NK-92 treated with Interleukin-12 subunit alpha and Interleukin-12 subunit beta, amount 100 ng/mL, for 24 hours (cell line): ENCODE data around the gene PLRG1.
"Not testable (repeated sequence)": the region's sequence is repeated elsewhere in the genome, so short reads cannot be mapped to it uniquely, and the experiment has no call there.

Source experiments
- DNase-seq: peaks from one replicate; lab custom pipeline; 2025; lab: John Stamatoyannopoulos, UW

The PLRG1 gene

DNA sequence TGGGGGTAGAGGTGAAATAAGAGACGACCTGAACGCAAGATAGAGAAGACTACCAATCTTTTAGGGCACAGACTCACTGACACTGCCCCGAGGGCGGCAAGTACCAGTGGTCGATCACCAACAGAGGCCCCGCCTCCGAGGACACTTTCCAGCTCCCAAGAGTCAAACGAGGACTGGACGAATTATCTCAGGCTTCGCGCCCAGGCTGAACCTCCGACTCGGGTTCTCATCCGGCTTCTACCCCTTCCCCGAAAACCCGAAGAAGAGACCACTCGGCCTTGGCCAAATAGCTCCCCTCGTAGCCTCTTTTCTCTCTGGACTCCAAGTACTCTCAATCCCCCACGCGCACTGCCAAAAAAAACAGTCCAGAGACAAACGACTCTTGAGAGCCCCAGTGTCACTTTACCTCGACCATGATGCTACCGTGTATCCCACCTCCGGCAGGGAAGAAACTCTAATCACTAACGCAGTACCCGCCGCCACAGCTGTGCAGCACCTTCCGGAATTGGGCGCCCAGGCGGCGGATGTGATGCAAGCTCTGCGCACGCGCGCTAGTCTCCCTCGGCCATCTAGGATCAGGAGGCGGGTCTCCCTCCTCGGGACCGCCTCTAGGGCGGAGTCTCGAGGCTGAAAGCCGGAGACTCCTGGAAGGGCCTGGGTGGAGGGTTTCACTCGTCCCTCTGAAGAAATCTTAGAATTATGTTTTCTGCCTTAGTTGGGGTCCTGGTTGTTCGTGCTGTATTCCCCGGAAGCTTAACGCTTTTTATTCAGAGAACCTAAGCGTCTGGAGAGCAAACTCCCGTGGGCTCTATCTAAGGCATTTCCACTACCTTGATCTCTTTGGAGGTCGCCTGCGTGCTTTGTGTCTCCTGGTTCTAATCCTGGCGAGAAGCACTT, at the start of gene PLRG1:
Gene PLRG1, minus strand, starts transcription at position 507 of the 897 bp plus-strand sequence. Its CDS starts 92 bp downstream, at position 415.
- DNase-seq, result peak; percentile 83

DNA sequence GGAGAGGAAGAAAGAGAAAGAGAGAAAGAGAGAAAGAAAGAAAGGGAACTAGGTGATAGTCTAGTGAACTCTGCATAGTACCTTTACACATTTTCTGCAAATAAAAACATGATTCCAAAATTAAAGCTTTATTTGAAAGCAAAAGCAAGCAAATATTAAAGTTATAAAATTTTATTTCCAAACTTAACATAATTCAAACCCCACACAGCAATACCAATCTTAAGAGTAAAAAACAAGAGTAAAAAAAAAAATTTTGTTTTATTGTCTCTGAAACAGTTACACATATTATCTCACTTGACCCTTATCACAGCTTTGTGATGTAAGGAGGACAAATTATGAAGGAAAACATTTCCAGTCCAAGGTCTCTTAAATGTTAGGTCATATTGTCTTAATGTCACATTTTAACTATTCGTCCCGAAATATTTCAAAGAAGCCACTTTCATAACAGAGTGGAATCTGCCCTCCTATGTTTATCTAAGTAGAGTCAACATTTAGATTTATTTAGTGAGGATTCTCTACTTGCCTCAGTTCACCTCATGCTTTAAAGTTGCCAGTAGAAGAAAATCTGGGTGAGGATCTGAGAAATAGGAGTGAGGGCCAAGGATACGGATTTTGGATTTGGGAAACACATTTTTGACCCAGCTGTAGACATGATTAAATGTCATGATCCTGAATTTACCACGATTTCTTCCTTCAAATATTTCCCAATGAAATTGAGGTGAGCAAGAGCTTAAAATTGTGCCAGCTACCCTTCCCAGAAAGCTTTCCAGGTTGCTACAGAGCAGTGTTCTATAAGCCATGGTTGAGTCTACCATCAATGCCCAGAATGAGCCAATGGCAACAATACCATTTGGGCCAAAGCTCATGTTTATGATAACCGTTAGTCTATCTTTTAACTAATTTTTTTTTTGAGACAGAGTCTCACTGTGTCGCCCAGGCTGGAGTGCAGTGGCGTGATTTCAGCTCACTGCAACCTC, 47.9 kb upstream of the PLRG1 start:
- DNase-seq, result no peak

DNA sequence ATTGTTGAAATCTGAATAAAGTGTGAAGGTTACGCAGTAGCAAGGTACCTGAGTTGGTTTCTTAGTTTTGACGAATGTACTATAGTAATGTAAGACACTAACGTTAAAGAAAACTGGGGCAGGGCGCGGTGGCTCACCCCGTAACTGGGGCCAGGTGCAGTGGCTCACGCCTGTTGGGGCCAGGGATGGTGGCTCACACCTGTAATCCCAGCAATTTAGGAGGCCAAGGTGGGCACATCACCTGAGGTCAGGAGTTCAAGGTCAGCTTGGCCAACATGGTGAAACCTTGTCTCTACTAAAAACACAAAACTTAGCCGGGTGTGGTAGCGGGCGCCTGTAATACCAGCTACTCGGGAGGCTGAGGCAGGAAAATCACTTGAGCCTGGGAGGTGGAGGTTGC, 47.1 kb upstream of the PLRG1 start:
- not testable (repeated sequence) for DNase-seq

DNA sequence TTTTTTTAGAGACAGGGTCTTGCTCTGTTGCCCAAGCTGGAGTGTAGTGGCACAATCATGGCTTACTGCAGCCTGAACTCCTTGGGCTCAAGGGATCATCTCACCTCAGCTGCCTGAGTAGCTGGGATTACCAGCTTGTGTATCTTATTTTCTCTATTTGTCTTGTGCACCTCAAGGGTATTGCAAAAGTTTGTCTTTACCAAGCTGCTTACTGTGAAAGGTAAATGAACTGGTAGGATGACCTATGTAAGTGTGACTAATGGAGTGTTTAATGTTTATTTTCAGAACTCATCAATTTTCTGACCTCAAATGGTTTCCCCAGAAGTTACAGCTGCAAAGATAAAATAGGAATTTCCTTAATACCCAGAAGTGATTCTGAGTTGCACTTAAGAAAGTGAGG, 45.6 kb upstream of the PLRG1 start:
- no peak for DNase-seq

DNA sequence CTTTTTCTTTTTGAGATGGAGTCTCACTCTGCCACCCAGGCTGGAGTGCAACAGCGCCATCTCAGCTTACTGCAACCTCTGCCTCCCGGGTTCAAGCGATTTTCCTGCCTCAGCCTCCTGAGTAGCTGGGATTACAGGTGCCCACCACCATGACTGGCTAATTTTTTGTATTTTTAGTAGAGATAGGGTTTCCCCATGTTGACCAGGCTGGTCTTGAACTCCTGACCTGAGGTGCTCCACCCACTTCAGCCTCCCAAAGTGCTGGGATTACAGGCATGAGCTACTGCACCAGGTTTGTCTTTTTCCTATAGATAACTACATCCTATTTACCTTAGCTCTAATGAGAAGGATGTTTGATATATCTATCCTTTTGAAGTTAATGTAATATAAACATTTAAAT, 44.1 kb upstream of the PLRG1 start:
- DNase-seq, result not testable (repeated sequence)

DNA sequence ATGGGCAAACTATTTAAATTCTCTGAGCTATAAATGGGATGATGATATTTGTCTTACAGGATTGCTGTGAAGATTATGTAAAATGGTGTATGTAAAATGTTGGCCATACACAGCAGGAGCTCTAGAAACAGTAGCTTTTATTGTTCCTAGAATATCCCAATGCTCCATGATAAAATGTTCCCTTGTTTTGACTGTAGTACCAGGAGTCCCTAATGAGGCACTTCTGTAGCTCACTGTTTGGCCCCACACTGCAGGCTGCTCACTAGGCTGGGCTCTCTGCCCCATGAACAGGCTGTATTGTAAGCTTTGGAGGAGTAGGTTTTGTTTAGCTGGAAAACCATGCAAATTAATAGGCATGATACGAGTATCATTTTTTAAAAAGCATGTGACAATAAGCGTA, 43.7 kb upstream of the PLRG1 start:
- DNase-seq, result no peak

DNA sequence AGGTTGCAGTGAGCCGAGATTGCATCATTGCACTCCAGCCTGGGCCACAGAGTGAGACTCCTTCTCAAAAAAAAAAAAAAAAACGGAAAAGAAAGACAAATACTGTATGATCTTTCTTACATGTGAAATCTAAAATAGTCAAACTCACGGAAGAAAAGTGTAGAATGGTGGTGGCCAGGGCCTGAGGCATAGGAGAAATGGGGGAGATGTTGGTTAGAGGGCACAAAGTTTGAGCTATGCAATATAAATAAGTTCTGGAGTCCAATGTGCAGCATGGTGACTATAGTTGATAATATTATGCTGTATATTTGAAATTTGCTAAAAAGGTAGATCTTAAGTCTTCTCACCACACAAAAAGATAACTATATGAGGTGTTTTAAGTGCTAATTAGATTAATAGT, 41.7 kb upstream of the PLRG1 start:
- DNase-seq, result no peak

DNA sequence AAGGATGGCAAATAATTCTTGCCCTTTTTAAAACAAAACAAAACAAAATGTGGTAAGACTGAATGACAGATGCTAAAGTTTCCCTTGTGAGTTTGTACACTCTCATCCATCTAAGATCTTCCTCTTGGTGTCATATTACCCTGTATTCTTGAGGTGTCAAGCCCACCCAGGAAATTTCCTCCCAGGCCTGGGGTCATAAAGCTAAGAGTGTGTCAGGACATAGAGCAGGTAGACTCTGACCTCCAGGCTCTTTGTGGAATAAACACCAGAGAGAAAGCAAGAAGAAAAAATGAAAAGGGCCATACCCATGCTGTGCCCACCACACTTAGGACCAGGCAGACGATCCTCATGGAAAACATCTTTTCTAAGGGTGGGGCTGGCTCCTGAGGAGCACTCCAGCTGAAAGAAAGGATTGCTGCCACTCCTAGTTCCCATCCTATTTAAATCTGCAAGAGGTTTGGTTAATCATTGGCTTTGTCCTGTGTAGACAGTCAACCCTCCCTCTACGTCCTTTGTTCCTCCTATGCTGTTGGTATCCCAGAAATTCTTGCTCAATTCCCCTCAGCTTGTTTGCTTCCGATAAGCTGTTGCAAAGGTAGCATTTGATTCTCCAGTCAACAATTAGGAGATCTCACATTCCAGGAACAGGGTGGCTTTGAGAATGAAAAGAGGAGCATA, 40.3 kb upstream of the PLRG1 start, which contains the start of gene FGA:
Gene FGA, minus strand, starts transcription at position 414 of the 678 bp plus-strand sequence. Its CDS starts 55 bp downstream, at position 359.
- no peak for DNase-seq

DNA sequence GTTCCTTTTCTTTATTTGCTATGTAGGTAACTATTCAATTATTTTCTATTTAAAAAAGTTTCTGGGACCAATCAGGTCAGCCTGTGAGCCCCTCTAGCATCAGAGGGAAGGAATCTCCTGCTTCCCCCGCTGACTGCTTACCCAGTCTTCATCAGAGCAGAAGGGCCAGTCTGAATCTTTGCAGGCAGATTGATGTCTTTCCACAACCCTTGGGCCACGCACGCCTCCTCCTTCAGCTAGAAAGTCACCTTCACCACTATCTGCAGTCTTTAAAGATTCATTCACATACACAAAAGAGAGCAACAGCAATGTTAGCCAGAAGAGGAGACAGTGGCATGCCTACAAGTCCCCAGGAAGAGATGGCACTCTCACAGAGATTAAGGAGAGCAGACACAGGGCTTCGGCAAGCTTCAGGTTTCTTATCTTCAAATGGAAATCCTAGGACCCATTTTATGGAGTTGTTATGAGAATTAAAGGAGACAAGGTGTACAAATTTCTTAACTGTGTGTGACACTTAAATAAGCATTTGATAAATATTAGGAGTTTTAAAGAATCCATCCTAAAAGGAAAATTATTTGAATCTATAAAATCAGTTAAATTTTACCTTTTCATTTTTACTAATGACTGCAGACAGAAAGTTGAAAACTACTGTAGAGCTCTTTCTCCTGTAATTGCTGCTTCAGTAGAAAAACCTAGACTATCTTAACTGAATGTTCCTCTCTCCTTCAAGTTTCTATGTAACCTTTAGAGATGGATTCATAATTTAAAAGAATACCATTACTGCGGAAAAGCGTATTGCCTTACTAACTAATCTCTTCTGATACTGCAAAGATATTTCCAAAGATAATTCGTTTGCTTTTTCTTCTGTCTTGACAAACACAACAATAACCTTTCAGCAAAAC, 39.3 kb upstream of the PLRG1 start:
- no peak for DNase-seq

DNA sequence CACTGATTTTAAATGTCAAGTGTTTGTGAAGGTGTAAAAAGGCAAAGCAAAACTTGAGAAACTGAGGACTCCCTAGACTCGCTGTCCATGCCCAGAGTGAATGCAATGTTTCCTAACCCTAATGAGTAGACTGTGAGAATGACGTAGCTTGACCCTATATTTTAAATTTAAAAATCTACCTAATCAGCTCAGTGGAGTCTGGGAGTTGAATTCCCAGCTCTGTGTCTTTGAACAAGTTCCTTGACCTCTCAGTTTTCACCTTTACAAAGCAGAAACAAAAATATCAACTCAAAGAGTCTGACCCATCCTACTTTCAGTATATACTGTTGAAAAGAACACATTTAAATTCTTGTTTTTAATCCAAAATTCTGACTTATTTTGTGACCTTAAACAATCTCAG, 38.0 kb upstream of the PLRG1 start:
- no peak for DNase-seq

DNA sequence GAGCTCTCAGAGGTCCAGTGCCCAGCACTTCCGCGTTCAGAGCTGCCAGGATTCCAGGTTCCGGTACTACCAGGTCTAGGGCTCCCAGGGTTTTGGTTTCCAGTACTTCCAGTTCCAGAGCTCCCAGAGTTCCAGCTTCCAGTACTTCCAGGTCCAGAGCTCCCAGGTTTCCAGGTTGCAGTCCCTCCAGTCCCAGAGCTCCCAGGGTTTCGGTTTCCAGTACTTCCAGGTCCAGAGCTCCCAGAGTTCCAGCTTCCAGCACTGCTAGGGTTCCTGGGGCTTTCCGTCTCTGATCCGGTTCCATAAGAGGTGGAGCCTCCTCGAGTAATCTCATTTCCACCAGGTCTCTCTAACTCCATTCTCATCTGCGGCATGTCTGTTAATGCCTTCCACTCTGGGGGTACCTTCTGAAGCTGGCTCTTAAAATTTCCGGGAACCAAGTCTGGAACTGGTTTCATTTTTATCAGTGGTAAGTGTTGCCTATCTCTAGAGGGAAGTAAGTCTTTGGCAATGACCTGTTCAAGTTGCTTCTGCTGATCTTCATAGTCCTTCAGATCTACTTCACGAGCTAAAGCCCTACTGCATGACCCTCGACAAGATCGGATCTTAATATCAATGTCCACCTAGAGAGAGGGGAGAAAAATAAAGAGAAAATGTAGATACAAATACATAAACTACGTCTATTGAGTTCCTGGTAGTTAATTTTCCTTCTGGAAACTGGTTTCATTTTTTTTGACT, 36.3 kb upstream of the PLRG1 start:
- DNase-seq, result no peak

DNA sequence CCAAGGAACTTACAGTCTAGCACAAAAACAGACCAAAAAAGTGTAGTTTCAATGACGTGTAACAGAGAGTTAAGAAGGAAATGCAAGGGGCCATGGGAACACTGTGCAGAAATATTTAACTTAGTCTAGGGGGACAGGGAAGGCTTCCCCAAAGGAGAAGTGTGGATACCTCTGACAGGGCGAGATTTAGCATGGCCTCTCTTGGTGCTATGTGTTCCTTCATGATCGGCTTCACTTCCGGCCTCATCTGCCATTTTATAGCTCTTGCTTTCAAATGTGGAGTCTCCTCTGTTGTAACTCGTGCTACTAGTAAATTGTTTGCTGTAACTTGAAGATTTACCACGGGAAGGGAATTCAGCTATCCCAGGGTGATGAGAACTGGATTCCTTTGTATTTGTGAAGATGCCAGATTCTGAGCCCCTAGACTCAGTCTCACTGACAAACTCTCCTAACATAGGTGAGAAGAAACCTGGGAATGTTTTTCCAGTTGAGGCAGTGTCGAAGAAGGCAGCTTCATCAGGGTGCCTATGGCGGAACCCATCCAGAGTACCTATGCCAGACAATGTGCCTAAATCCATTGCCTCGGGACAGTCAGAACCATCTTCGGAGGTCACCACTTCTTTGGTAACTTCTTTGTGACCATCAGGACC, 35.3 kb upstream of the PLRG1 start:
- DNase-seq, result no peak

DNA sequence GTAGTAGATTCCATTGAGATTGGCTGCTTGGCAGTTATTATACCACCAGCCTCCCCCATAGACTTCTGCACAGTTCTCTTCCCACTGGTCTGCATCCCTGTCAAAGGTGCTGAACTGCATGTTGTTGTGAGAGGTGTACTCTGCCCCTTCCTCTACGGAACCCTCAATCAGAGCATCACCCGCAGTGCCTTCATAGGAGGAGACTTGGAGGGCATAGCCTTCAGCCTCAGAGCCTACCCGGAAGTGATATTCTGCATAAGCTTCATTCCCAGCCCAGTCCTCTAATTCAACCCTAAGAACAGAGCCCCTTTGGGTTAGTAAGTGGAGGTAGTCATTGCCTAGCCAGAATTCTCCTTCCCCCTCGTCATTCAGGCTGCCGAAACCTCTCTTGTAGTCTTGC, 34.1 kb upstream of the PLRG1 start:
- no peak for DNase-seq

DNA sequence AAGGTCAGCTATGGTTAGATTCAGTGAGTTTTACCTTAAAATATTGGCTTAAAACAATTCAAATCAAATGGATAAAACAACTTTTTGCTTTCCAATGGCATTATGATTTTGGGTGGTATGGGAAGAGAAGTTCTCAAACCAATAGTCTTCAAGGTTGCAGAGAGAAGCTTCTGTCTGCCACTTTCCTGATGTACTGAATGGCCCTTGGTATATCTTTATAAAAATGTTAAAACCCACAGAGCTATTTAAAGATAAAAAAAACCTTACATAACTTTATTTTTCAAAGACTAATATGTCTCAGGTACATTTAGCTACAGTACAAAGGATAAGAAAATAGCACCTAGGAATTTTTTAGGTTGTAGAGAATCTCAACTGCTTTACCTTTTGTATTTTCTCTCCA, 33.5 kb upstream of the PLRG1 start:
- DNase-seq, result no peak

DNA sequence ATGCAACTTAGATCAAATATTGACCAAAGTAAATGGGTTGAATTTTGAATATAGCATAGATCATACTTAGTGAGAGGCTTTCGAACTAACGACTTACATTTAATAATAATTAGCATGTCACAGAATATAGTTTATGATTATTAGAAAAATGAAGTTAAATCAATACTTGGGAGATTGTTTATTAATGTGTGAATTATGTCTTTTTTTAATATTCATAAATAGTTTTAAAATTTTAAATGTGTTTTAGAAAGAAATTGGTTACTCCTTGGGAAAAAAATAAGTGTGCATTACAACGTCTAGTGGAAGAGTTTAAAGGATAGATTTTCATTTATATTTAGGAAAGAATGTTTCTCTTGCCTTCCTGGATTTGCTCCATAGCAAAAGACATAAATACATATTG, 33.0 kb upstream of the PLRG1 start:
- DNase-seq, result no peak

DNA sequence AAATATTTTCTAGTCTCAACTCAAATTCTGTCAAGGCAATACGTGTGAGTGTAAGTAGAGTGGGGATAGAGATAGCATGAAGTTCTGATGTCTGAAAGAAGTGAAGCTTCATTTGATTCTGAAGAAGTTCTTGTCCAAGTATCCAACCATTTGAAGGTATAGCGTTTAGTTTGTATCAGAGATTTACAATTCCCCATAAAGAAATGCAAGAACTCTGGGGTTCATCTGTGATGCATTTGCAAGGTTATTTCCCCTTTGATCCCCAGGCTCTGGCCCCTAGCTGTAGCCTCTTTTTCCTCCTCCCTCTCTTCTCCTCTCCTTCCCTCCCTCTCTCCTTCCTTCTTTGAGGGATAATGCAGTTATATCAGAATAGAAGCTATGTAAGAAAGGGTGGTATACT, 32.5 kb upstream of the PLRG1 start:
- no peak for DNase-seq

DNA sequence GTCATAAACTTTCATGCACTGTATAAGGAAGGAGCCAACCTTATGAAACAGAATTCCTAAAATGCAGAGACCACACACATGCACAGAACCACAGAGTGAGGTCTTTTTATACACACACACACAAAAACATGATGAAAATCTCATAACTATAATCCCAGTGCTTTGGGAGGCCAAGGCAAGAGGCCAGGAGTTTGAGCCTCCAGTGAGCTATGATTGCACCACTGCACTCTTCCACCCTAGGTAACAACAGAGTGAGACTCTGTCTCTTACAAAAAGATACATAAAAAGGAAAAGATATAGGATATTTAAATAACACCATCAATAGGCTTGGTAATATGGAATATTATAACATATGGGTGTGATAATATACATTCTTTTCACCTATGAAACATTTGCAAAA, 29.7 kb upstream of the PLRG1 start:
- DNase-seq, result no peak

DNA sequence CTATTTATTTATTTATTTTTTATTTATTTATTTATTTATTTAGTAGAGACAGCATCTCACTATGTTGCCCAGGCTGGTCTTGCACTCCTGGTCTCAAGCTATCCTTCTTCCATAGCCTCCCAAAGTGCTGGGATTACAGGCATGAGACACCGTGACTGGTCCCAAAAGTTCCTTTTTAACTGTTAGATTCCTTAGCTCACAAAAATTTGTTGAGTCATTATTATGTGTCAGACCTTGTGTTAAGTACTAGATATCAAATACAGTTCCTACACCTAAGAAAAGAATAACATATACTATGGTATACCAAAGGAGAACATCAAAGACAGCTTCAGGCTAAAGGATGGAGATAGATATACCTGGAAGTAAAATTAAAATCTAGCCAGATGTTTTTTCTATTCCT, 28.7 kb upstream of the PLRG1 start:
- DNase-seq, result no peak

DNA sequence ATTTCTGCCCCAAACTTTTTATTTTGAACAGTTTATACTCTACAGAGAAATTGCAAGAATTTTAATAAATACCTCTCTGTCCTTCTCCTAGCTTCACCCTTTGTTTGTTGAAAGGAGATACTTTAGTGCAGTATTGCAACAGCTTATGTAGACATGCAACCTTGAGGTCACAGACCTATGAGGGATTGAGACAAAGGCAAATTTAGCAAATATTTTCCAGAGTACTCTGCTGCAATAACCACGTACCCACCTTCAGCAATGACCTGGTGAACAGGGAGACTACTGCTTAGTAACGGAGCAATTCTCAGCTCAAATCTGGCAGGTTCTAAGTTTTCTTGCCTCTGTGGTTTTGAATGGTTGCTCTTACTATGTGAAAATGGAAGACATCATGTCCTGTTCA, 27.1 kb upstream of the PLRG1 start:
- DNase-seq, result no peak

DNA sequence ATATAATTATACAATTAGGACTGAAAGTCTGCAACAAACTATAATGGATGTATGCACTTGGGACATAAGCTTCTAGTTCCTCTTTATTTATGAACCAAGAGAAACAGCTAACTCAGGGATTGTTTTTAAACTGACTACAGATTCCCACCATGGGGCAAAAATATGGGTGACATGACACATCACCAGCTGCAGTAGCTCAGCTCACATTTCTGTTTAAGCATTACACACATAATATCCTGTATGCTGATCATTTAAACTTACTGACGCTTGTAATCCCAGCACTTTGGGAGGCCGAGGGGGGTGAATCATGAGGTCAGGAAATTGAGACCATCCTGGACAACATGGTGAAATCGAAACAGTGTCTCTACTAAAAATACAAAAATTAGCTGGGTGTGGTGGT, 24.1 kb upstream of the PLRG1 start:
- no peak for DNase-seq
